Smooth muscle cell (in vitro differentiated cells): ENCODE measurements around the gene TGFB1. TPM values are rescaled to one million over a fixed set of nuclear protein-coding genes. Genes with fewer than 3 reads are reported as not detected.
A peak's percentile ranks its signal among the peaks of the same experiment; 100 is the strongest.

Experiments
- DNase-seq: peaks from one replicate; lab custom pipeline; 2025; ENCODE audit not compliant: unreplicated experiment; lab: John Stamatoyannopoulos, UW
- H2AFZ ChIP-seq: fragments of 200-600 bp; sonication (generic); 2 replicates; pipeline ENCODE4 v1.6.0; 2016; ENCODE audit warnings: antibody characterized with exemption, low read depth, mild to moderate bottlenecking
- H3F3A ChIP-seq: fragments of 200-600 bp; sonication (generic); 2 replicates; pipeline ENCODE4 v1.6.0; 2017; ENCODE audit warnings: antibody characterized with exemption, low read depth
- H3K27ac ChIP-seq: fragments of 200-600 bp; sonication (generic); 2 replicates; pipeline ENCODE4 v1.5.1; 2016; ENCODE audit warnings: low read depth, mild to moderate bottlenecking
- H3K27me3 ChIP-seq: fragments of 200-600 bp; sonication (generic); 2 replicates; pipeline ENCODE4 v1.6.1; 2016; ENCODE audit warnings: low read depth, mild to moderate bottlenecking
- H3K36me3 ChIP-seq: fragments of 200-600 bp; sonication (generic); 2 replicates; pipeline ENCODE4 v1.5.1; 2016; ENCODE audit warnings: low read depth
- H3K4me1 ChIP-seq: fragments of 200-600 bp; sonication (generic); 2 replicates; pipeline ENCODE4 v1.5.1; 2016; ENCODE audit warnings: low read depth
- H3K4me2 ChIP-seq: fragments of 200-600 bp; sonication (generic); 2 replicates; pipeline ENCODE4 v1.6.0; 2016; ENCODE audit warnings: mild to moderate bottlenecking
- H3K4me3 ChIP-seq: fragments of 200-600 bp; sonication (generic); 2 replicates; pipeline ENCODE4 v1.5.1; 2016; ENCODE audit warnings: mild to moderate bottlenecking
- H3K79me2 ChIP-seq: fragments of 200-600 bp; sonication (generic); 2 replicates; pipeline ENCODE4 v1.6.0; 2016; ENCODE audit warnings: low read depth, mild to moderate bottlenecking
- H3K9ac ChIP-seq: fragments of 200-600 bp; sonication (generic); 2 replicates; pipeline ENCODE4 v1.6.0; 2016; ENCODE audit warnings: low read depth
- H3K9me3 ChIP-seq: fragments of 200-600 bp; sonication (generic); replicated peaks from 2 replicates; pipeline ENCODE4 v1.5.1; 2016; ENCODE audit warnings: low read depth
- H4K20me1 ChIP-seq: fragments of 200-600 bp; sonication (generic); 2 replicates; pipeline ENCODE4 v1.6.0; 2016; ENCODE audit warnings: low read depth
- CTCF ChIP-seq: fragments of 200-600 bp; sonication (generic); IDR thresholded peaks from 2 replicates; pipeline ENCODE4 v1.5.1; 2017; ENCODE audit warnings: borderline replicate concordance, mild to moderate bottlenecking, antibody characterized with exemption; ENCODE audit not compliant: insufficient read depth, poor library complexity, severe bottlenecking
- WGBS: methylation state at CpG from one replicate; pipeline ENCODE4 v1.1.7; 2016; ENCODE audit warnings: low lambda C conversion rate; 5-methylcytosine and 5-hydroxymethylcytosine counted together
- polyA plus RNA-seq: library from polyadenylated mRNA; unstranded; fragments of >200 nt; fragmentation: Nextera tagmentation; extraction: Ambion mirVana; gene quantifications from 2 replicates; pipeline ENCODE4 v1.2.1, GENCODE V29; 2016
- total RNA-seq: library from RNA; depleted of rRNA; stranded (reverse); fragments of >200 nt; gene quantifications from 2 replicates; pipeline ENCODE4 v1.2.3, GENCODE V29; 2014

The TGFB1 gene
- total and polyA plus RNA-seq, 2 experiments from 2014 or later: 51.7 to 199 TPM

GRCh38 chr19:41299046-41299754, 54.5 kb downstream of the TGFB1 start:
- H3K36me3 ChIP-seq: peaks cover 15% of the 10 kb centered on the region
- H2AFZ ChIP-seq: no peak overlapping the region
- no peak for DNase-seq
- H3K9me3 ChIP-seq: no peaks in the 10 kb centered on the region
- H3K27me3 ChIP-seq: no peaks in the 10 kb centered on the region
- TF ChIP-seq CTCF: no peak
- 52% methylated on average over 10 of the region's 10 CpGs for WGBS
- H3K4me2 ChIP-seq: peak overlapping the region; percentile 44
- H3K4me1 ChIP-seq: no peaks in the 10 kb centered on the region
- peak overlapping the region; percentile 94 for H3K9ac ChIP-seq
- H3K27ac ChIP-seq: peak overlapping the region; percentile 99
- peaks cover 59% of the 10 kb centered on the region for H4K20me1 ChIP-seq
- peaks cover 9% of the 10 kb centered on the region for H3K79me2 ChIP-seq
- peaks cover 50% of the 10 kb centered on the region for H3F3A ChIP-seq
- no peak overlapping the region for H3K4me3 ChIP-seq

DNA sequence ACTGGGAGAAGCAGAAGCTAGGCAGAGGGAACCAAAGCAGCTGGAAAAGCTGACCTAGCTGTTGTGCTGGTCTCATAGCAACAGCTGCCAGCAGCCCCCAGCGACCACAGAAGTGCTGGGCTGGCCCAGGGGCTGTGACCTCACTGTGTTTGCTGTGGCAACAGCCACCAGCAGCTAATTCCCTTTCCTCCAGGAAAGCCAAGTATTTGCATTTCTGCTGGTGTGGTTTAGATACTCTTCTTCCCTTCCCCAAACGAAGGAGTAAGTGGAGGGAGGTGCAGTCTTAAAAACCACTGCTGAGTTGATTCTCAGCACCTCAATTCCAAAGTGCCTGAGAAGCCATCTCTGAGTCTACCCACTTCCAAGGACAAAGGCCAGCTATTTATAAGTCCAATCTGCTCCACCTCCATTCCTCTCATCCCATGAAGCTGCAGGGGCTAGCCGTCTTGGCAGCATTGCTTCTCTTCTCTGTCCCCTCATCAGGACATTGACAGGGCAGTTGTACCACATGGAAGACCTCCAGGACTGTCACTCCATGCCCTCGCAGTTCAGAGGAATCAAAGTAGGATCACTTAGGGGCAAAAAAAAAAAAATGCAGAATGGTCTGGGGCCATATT, 55.3 kb downstream of the TGFB1 start:
- Histone ChIP-seq H3K9ac (peak overlapping the region; percentile 96), H2AFZ (no peak overlapping the region), H3K79me2 (peaks cover 12% of the 10 kb centered on the region), H4K20me1 (peaks cover 64% of the 10 kb centered on the region), H3K4me1 (no peaks in the 10 kb centered on the region), H3K36me3 (peaks cover 17% of the 10 kb centered on the region), H3K27ac (peak overlapping the region; percentile 99), H3K4me2 (peak overlapping the region; percentile 44), H3K4me3 (no peak overlapping the region), H3K9me3 (no peaks in the 10 kb centered on the region), H3K27me3 (no peaks in the 10 kb centered on the region), H3F3A (peaks cover 55% of the 10 kb centered on the region)
- peak; percentile 28 for DNase-seq
- 46% methylated on average over 4 of the region's 4 CpGs for WGBS
- TF ChIP-seq CTCF: no peak

GRCh38 chr19:41297628-41298347, 55.9 kb downstream of the TGFB1 start:
- TF ChIP-seq CTCF: no peak
- H3K9ac ChIP-seq: peak overlapping the region; percentile 96

More at GRCh38 chr19:41297628-41298347, 55.9 kb downstream of the TGFB1 start:
- no peak overlapping the region for H2AFZ ChIP-seq
- H3K4me3 ChIP-seq: no peak overlapping the region
- no peaks in the 10 kb centered on the region for H3K9me3 ChIP-seq
- no peaks in the 10 kb centered on the region for H3K4me1 ChIP-seq
- 95% methylated on average over 7 of the region's 7 CpGs for whole genome bisulfite sequencing
- H3F3A ChIP-seq: peaks cover 55% of the 10 kb centered on the region
- H3K27ac ChIP-seq: peak overlapping the region; percentile 99
- peaks cover 67% of the 10 kb centered on the region for H4K20me1 ChIP-seq
- H3K27me3 ChIP-seq: no peaks in the 10 kb centered on the region
- H3K36me3 ChIP-seq: peaks cover 23% of the 10 kb centered on the region
- peak overlapping the region; percentile 54 for H3K4me2 ChIP-seq
- DNase-seq: no peak
- H3K79me2 ChIP-seq: peaks cover 13% of the 10 kb centered on the region
